GM12878 (cell line): Measurements from ENCODE around the gene CHD6. TPM values are rescaled to one million over a fixed set of nuclear protein-coding genes. Genes with fewer than 3 reads are reported as not detected.

ENCODE experiments used
- ATAC-seq: fragments of 200-7000 bp; cut with Tn5 transposase; 3 replicates; pipeline ENCODE4 v1.9.1; 2020; ENCODE audit warnings: mild to moderate bottlenecking, moderate library complexity
- BruUV-seq: library from RNA; stranded (reverse); fragments of 400-500 nt; replicated peaks from 2 replicates; lab custom pipeline; 2021; lab: Mats Ljungman, UMichigan
- CTCF ChIA-PET: fragments of 300-600 bp; sonication (Branson Sonifier 250); formaldehyde crosslinking; extraction: SDS; loops from one replicate; lab custom pipeline; 2021; ENCODE audit warnings: inconsistent platforms; lab: Yijun Ruan, JAX
- POLR2A ChIA-PET: fragments of 350-600 bp; formaldehyde crosslinking; extraction: SDS; loops from one replicate; lab custom pipeline; 2021; ENCODE audit warnings: inconsistent platforms; lab: Charles Lee
- RAD21 ChIA-PET: fragments of 300-600 bp; sonication (Branson Sonifier 250); formaldehyde crosslinking; loops from one replicate; lab custom pipeline; 2023; ENCODE audit warnings: antibody characterized with exemption; ENCODE audit not compliant: unreplicated experiment; lab: Charles Lee
- SMC1A ChIA-PET: fragments of 300-600 bp; sonication (Branson Sonifier 250); formaldehyde crosslinking; loops from one replicate; lab custom pipeline; 2023; ENCODE audit not compliant: unreplicated experiment, uncharacterized antibody; lab: Charles Lee
- DNase-seq: peaks from one replicate; pipeline ENCODE4 v3.0.0-alpha.2; 2011; ENCODE audit warnings: low read depth, low spot score
- FAIRE-seq: peaks from 3 replicates; lab custom pipeline; 2011; peaks lifted over from hg19 to GRCh38; lab: Jason Lieb, UNC
- H2AFZ ChIP-seq: 2 replicates; pipeline ENCODE4 v1.6.0; 2011; ENCODE audit warnings: low read depth, low read length, control low read depth; ENCODE audit not compliant: control insufficient read depth
- H3K27ac ChIP-seq: 2 replicates; pipeline ENCODE4 v1.5.1; 2011; ENCODE audit warnings: control low read depth; ENCODE audit not compliant: control insufficient read depth, insufficient read depth
- H3K27me3 ChIP-seq, 2 experiments: replicated peaks in 1 of 2; 2 replicates each; pipeline versions ENCODE4 v1.6.0 to v1.6.1; 2011; ENCODE audit warnings: low read length in 1 of 2; ENCODE audit not compliant: control insufficient read depth in 2 of 2, insufficient read depth in 2 of 2
- H3K36me3 ChIP-seq, 2 experiments: 2 replicates each; pipeline ENCODE4 v1.5.1; 2011; ENCODE audit warnings: low read length in 1 of 2; ENCODE audit not compliant: control insufficient read depth in 2 of 2, insufficient read depth in 2 of 2
- H3K4me1 ChIP-seq: 2 replicates; pipeline ENCODE4 v1.6.1; 2011; ENCODE audit warnings: mild to moderate bottlenecking, low read length, moderate library complexity, mixed read lengths; ENCODE audit not compliant: control insufficient read depth, insufficient read depth
- H3K4me2 ChIP-seq: 2 replicates; pipeline ENCODE4 v1.6.0; 2011; ENCODE audit warnings: control low read depth; ENCODE audit not compliant: control insufficient read depth, insufficient read depth
- H3K4me3 ChIP-seq: fragments of 200-600 bp; sonication (generic); 2 replicates; pipeline ENCODE4 v1.5.1; 2016
- H3K79me2 ChIP-seq: 2 replicates; pipeline ENCODE4 v1.6.0; 2011; ENCODE audit warnings: low read length; ENCODE audit not compliant: control insufficient read depth, insufficient read depth
- H3K9ac ChIP-seq: 2 replicates; pipeline ENCODE4 v1.8.0; 2011; ENCODE audit warnings: low read length, control low read depth, mixed read lengths; ENCODE audit not compliant: control insufficient read depth, insufficient read depth
- H3K9me3 ChIP-seq: replicated peaks from 3 replicates; pipeline ENCODE4 v1.5.1; 2011; ENCODE audit warnings: mild to moderate bottlenecking, low read length; ENCODE audit not compliant: control insufficient read depth, insufficient read depth
- H4K20me1 ChIP-seq: 2 replicates; pipeline ENCODE4 v1.6.0; 2011; ENCODE audit not compliant: control insufficient read depth, insufficient read depth
- ASH2L ChIP-seq: fragments of 300-600, 200-600 bp; sonication (generic); IDR thresholded peaks from 2 replicates; pipeline ENCODE4 v1.6.1; 2017; ENCODE audit warnings: low read depth, mild to moderate bottlenecking, borderline replicate concordance
- BACH1 ChIP-seq: fragments of 450-650 bp; IDR thresholded peaks from 2 replicates; pipeline ENCODE4 v1.6.1; 2017; ENCODE audit warnings: mild to moderate bottlenecking, borderline replicate concordance
- CBX5 ChIP-seq: sonication (generic); IDR thresholded peaks from 2 replicates; pipeline ENCODE4 v1.6.1; 2016; ENCODE audit warnings: low read depth, moderate library complexity, mild to moderate bottlenecking, inconsistent platforms
- ETV6 ChIP-seq, 2 experiments: fragments of 450-650 bp in 1 of 2; IDR thresholded peaks in 1 of 2; conservative IDR thresholded peaks in 1 of 2; 2 replicates each; pipeline ENCODE4 v1.6.1; 2014; ENCODE audit warnings: antibody characterized with exemption in 1 of 2, borderline replicate concordance in 1 of 2, low read depth in 1 of 2, mild to moderate bottlenecking in 1 of 2, moderate library complexity in 1 of 2
- EZH2 ChIP-seq: IDR thresholded peaks from 2 replicates; pipeline ENCODE4 v1.6.1; 2012; ENCODE audit warnings: low read depth, mild to moderate bottlenecking, control low read depth, inconsistent platforms, low read length, borderline replicate concordance; ENCODE audit not compliant: control insufficient read depth
- GATAD2B ChIP-seq: fragments of 450-650 bp; conservative IDR thresholded peaks from 2 replicates; pipeline ENCODE4 v1.6.1; 2017; ENCODE audit warnings: low read depth, mild to moderate bottlenecking, moderate library complexity
- MAX ChIP-seq: IDR thresholded peaks from 2 replicates; pipeline ENCODE4 v1.6.1; 2012; ENCODE audit warnings: low read depth, low read length, improper control_type of control experiment
- MYB ChIP-seq: fragments of 150-350 bp; IDR thresholded peaks from 2 replicates; pipeline ENCODE4 v1.6.1; 2014; ENCODE audit warnings: mild to moderate bottlenecking, low read depth, low read length, borderline replicate concordance
- NR2F1 ChIP-seq: fragments of 450-650 bp; conservative IDR thresholded peaks from 2 replicates; pipeline ENCODE4 v1.6.1; 2017; ENCODE audit warnings: mild to moderate bottlenecking
- SP1 ChIP-seq: IDR thresholded peaks from one replicate; pipeline ENCODE4 v1.6.1; 2011; ENCODE audit warnings: low read depth, low read length
- SRF ChIP-seq, 2 experiments: IDR thresholded peaks; 2 replicates each; pipeline ENCODE4 v1.6.1; 2011; ENCODE audit warnings: low read depth in 2 of 2, low read length in 2 of 2, mild to moderate bottlenecking in 1 of 2, moderate library complexity in 1 of 2
- TCF12 ChIP-seq: IDR thresholded peaks from 2 replicates; pipeline ENCODE4 v1.6.1; 2011; ENCODE audit warnings: low read depth, mild to moderate bottlenecking, low read length
- ZNF207 ChIP-seq: fragments of 450-650 bp; IDR thresholded peaks from 2 replicates; pipeline ENCODE4 v1.6.1; 2014; ENCODE audit warnings: antibody characterized with exemption, mild to moderate bottlenecking, borderline replicate concordance
- ZNF24 ChIP-seq: fragments of 450-650 bp; IDR thresholded peaks from 2 replicates; pipeline ENCODE4 v1.6.1; 2017; ENCODE audit warnings: antibody characterized with exemption, mild to moderate bottlenecking
- ZNF384 ChIP-seq: IDR thresholded peaks from 2 replicates; pipeline ENCODE4 v1.6.1; 2012; ENCODE audit warnings: low read depth, mild to moderate bottlenecking, low read length, improper control_type of control experiment, borderline replicate concordance
- ZZZ3 ChIP-seq: IDR thresholded peaks from 2 replicates; pipeline ENCODE4 v1.6.1; 2011; ENCODE audit warnings: low read depth; ENCODE audit not compliant: control insufficient read depth, insufficient read length
- WGBS: methylation state at CpG from one replicate; pipeline ENCODE4 v1.1.6; 2016; ENCODE audit warnings: low lambda C conversion rate; ENCODE audit not compliant: insufficient replicate concordance, insufficient coverage; ENCODE audit errors: missing lambda C conversion rate; 5-methylcytosine and 5-hydroxymethylcytosine counted together
- in situ Hi-C: fragments of 300-500 bp; cut with MboI; formaldehyde crosslinking; loops from 9 replicates; pipeline ENCODE4 v1.14.3; 2018; ENCODE audit warnings: mixed read lengths
- intact Hi-C: fragments of 100-400 bp; cut with micrococcal nuclease; formaldehyde crosslinking; loops from one replicate; pipeline ENCODE4 v1.14.2; 2022; ENCODE audit not compliant: unreplicated experiment
- polyA plus RNA-seq, 11 experiments: library from polyadenylated mRNA; depleted of rRNA in 4 of 11; unstranded in 6 of 11; stranded (reverse) in 5 of 11; fragments of >200 nt; fragmentation: Nextera tagmentation in 4 of 11; fragmentation: Illumina TruSeq in 1 of 11; extraction: Ambion mirVana in 4 of 11; extraction: Trizol in 1 of 11; gene quantifications; 1 replicate in 1 of 11; 2 replicates in 10 of 11; pipeline versions ENCODE4 v1.2.1 to v1.2.3, GENCODE V29; 2011 to 2016; ENCODE audit warnings: inconsistent platforms in 2 of 11, missing spikeins in 2 of 11, low read depth in 1 of 11
- total RNA-seq, 4 experiments: library from RNA; depleted of rRNA in 3 of 4; stranded (reverse); fragments of >200 nt in 3 of 4; fragmentation: Illumina TruSeq in 1 of 4; extraction: Trizol in 1 of 4; gene quantifications; 2 replicates each; pipeline versions ENCODE4 v1.2.1 to v1.2.3, GENCODE V29; 2013 to 2021
- TF ChIP-seq, protein P1 (sequence below): IDR thresholded peaks from 2 replicates; pipeline ENCODE4 v1.6.1; 2012; ENCODE audit warnings: low read depth, low read length, improper control_type of control experiment

CHD6 gene
- total and polyA plus RNA-seq, 10 of the 15 experiments (the other 5 are each of a cell fraction or from before 2014, with no cell fraction given) = 4.3 to 25.5 (median 17.1) TPM

- CTCF ChIA-PET = no interaction called here
These were observed 257.1 kb downstream of the CHD6 start for GRCh38 chr20:41360831-41361756.

More at GRCh38 chr20:41360831-41361756, 257.1 kb downstream of the CHD6 start:
- Histone ChIP-seq H3K4me3 (no peak overlapping the region), H3K27me3 (peaks cover 0 to 6% of the 10 kb centered on the region in 2 experiments; a peak in 1 of 4 replicates), H3K4me2 (no peak overlapping the region), H3K36me3 (no peaks in the 10 kb centered on the region), H3K27ac (no peak overlapping the region), H3K9me3 (no peaks in the 10 kb centered on the region), H2AFZ (no peak overlapping the region), H3K79me2 (no peaks in the 10 kb centered on the region), H3K4me1 (no peaks in the 10 kb centered on the region), H4K20me1 (no peaks in the 10 kb centered on the region), H3K9ac (no peak overlapping the region)
- TF ChIP-seq SP1 (no peak), MAX (no peak), CBX5 (no peak), GATAD2B (no peak), ASH2L (no peak), ZZZ3 (no peak), ZNF207 (no peak), TCF12 (no peak), ZNF24 (no peak), EZH2 (no peak), MYB (no peak), ETV6 (conservative IDR thresholded peaks at IDR 0.05 in 1 of 2, IDR thresholded peaks at IDR 0.05 in 1 of 2; ENCODE audit: borderline replicate concordance in 1 of 2, low read depth in 1 of 2) (no peak), NR2F1 (no peak), BACH1 (no peak), ZNF384 (no peak), SRF (IDR thresholded peaks at IDR 0.05; ENCODE audit: low read depth in 2 of 2, low read length in 2 of 2) (no peak)
- TF ChIP-seq, protein P1, sequence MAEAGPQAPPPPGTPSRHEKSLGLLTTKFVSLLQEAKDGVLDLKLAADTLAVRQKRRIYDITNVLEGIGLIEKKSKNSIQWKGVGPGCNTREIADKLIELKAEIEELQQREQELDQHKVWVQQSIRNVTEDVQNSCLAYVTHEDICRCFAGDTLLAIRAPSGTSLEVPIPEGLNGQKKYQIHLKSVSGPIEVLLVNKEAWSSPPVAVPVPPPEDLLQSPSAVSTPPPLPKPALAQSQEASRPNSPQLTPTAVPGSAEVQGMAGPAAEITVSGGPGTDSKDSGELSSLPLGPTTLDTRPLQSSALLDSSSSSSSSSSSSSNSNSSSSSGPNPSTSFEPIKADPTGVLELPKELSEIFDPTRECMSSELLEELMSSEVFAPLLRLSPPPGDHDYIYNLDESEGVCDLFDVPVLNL = no peak
- ChIA-PET RAD21 (interaction anchor here (0.6 kb wide), 1 partner anchor 212 kb away, joined by 3 read pairs; no protein-coding TSS in a partner anchor), POLR2A (no interaction called here), SMC1A (no interaction called here)
- intact Hi-C loops = no loop called here
- FAIRE-seq = no peak
- DNase-seq = no peak
- in situ Hi-C loops = no loop called here
- 53% methylated on average over 22 of the region's 22 CpGs for WGBS
- no TSS peak for BruUV-seq
- ATAC-seq = no peak
